Nucleus accumbens (tissue), 56 donors: ENCODE results near the gene KIF27.
"Not testable (repeated sequence)": the region's sequence is repeated elsewhere in the genome, so short reads cannot be mapped to it uniquely, and the experiment has no call there.

ENCODE experiments used
- DNase-seq, 56 donors: peaks; one replicate each; lab custom pipeline; 2025; lab: John Stamatoyannopoulos, UW

The KIF27 gene

GRCh38 chr9:83932851-83933250 is 11.6 kb upstream of the KIF27 start:
- DNase-seq: no peak

- no peak for DNase-seq
Measured at GRCh38 chr9:83932011-83932410, 10.8 kb upstream of the KIF27 start.

GRCh38 chr9:83930881-83931280 is 9.6 kb upstream of the KIF27 start:
- DNase-seq: no peak

GRCh38 chr9:83927591-83927990 is 6.4 kb upstream of the KIF27 start:
- DNase-seq: no peak

GRCh38 chr9:83920469-83920926 is 734 bp downstream of the KIF27 start:
- peak in 26 of 56 donors; percentile 12 to 79 (median 52) for DNase-seq

- no peak for DNase-seq
Measured at GRCh38 chr9:83919111-83919510, 2.1 kb downstream of the KIF27 start.

GRCh38 chr9:83912194-83912593 is 9.0 kb downstream of the KIF27 start:
- DNase-seq: not testable (repeated sequence)

- no peak for DNase-seq
Measured at GRCh38 chr9:83906144-83906543, 15.1 kb downstream of the KIF27 start.

GRCh38 chr9:83900615-83901014 is 20.6 kb downstream of the KIF27 start:
- not testable (repeated sequence) for DNase-seq

GRCh38 chr9:83894301-83894700 is 26.9 kb downstream of the KIF27 start:
- not testable (repeated sequence) for DNase-seq

GRCh38 chr9:83886498-83886897 is 34.7 kb downstream of the KIF27 start:
- DNase-seq: not testable (repeated sequence)

- not testable (repeated sequence) for DNase-seq
Measured at GRCh38 chr9:83885559-83886240, 35.5 kb downstream of the KIF27 start.

- not testable (repeated sequence) for DNase-seq
Measured at GRCh38 chr9:83881687-83882408, 39.4 kb downstream of the KIF27 start.

- not testable (repeated sequence) for DNase-seq
Measured at GRCh38 chr9:83875559-83875958, 45.7 kb downstream of the KIF27 start.

GRCh38 chr9:83849895-83850294 is 71.3 kb downstream of the KIF27 start:
- DNase-seq: not testable (repeated sequence)

- not testable (repeated sequence) for DNase-seq
Measured at GRCh38 chr9:83837070-83837643, 84.1 kb downstream of the KIF27 start.

- not testable (repeated sequence) for DNase-seq
Measured at GRCh38 chr9:83830426-83831071, 90.7 kb downstream of the KIF27 start.

- DNase-seq: peak in 3 of 56 donors; percentile 1 to 3 (median 1)
Measured at GRCh38 chr9:83824986-83825623, 96.1 kb downstream of the KIF27 start.

GRCh38 chr9:83817356-83818278 is 103.6 kb downstream of the KIF27 start, which contains the start of gene GKAP1:
Gene GKAP1, minus strand, starts transcription at chr9:83817769. Its CDS starts 11,252 bp downstream, at chr9:83806517.
- DNase-seq: peak in 55 of 56 donors; percentile 24 to 93 (median 71)
